ENCODE data around the gene ATP8B4. TPM values are rescaled to one million over a fixed set of nuclear protein-coding genes. Genes with fewer than 3 reads are reported as not detected.

The ATP8B4 gene
- total and polyA plus RNA-seq, 2 donors (not counting 1 experiment from before 2014, with no cell fraction given): 0.42 TPM; not detected in 1

- intact Hi-C loops (cut with micrococcal nuclease): no loop called here
- ChIA-PET POLR2A (no interaction called here), CTCF (no interaction called here)
- TF ChIP-seq EZH2 (IDR thresholded peaks at IDR 0.05; ENCODE audit: borderline replicate concordance, insufficient read depth, low read depth, low read length, poor library complexity, severe bottlenecking) (no peak), CTCF (IDR thresholded peaks at IDR 0.05) (no peak)
- H3K27ac ChIP-seq (ENCODE audit: low read length in 2 of 2): no peak overlapping the region
- no peaks in the 10 kb centered on the region for H3K79me2 ChIP-seq (ENCODE audit: control insufficient read depth, insufficient read depth, low read length)
- no peak for ATAC-seq (ENCODE audit: low read depth)
- no peaks in the 10 kb centered on the region for H3K9me3 ChIP-seq (ENCODE audit: control extremely low read depth in 1 of 3, control insufficient read depth in 2 of 3, insufficient read depth in 1 of 3, low read length in 2 of 3)
- no peaks in the 10 kb centered on the region for H3K27me3 ChIP-seq (replicated peaks in 1 of 4; ENCODE audit: control extremely low read depth in 1 of 4, control insufficient read depth in 3 of 4, insufficient read depth in 4 of 4, low read length in 3 of 4)
- Mint-ChIP-seq H3K4me3 (no peak overlapping the region), H3K27me3 (no peaks in the 10 kb centered on the region), H3K27ac (no peak overlapping the region), H3K9me3 (ENCODE audit: insufficient read depth) (no peaks in the 10 kb centered on the region), H3K4me1 (no peaks in the 10 kb centered on the region)
- no peaks in the 10 kb centered on the region for H3K36me3 ChIP-seq (replicated peaks in 1 of 2; ENCODE audit: control extremely low read depth in 1 of 2, control insufficient read depth in 1 of 2, extremely low read depth in 1 of 2, insufficient read depth in 2 of 2, low read length in 1 of 2)
- H3K4me1 ChIP-seq (ENCODE audit: control insufficient read depth in 2 of 2, insufficient read depth in 2 of 2, low read length in 2 of 2): no peaks in the 10 kb centered on the region
- H2AFZ ChIP-seq (ENCODE audit: insufficient read depth, low read depth, low read length, poor library complexity, severe bottlenecking): no peak overlapping the region
- H3K4me3 ChIP-seq (ENCODE audit: control extremely low read depth in 1 of 5, extremely low read depth in 1 of 5, insufficient read depth in 1 of 5, low read depth in 2 of 5, low read length in 4 of 5): no peak overlapping the region
- DNase-seq: no peak
- no peaks in the 10 kb centered on the region for H4K20me1 ChIP-seq (ENCODE audit: control insufficient read depth, insufficient read depth, low read length, poor library complexity, severe bottlenecking)
- H3K9ac ChIP-seq (ENCODE audit: low read length): no peak overlapping the region
- no peak overlapping the region for H3K4me2 ChIP-seq (replicated peaks; ENCODE audit: low read depth, low read length, poor library complexity, severe bottlenecking)
Measured at GRCh38 chr15:50124631-50125030, 5.6 kb upstream of the ATP8B4 start.

GRCh38 chr15:50123861-50124557, 5.0 kb upstream of the ATP8B4 start:
- Mint-ChIP-seq H3K27ac (no peak overlapping the region), H3K27me3 (no peaks in the 10 kb centered on the region), H3K9me3 (ENCODE audit: insufficient read depth) (no peaks in the 10 kb centered on the region), H3K4me3 (no peak overlapping the region), H3K4me1 (peaks cover 2% of the 10 kb centered on the region)
- ChIA-PET POLR2A (no interaction called here), CTCF (interaction anchor here (1.0 kb wide), 1 partner anchor 21 kb away, joined by 3 read pairs; no protein-coding TSS in a partner anchor)
- Histone ChIP-seq H3K27me3 (replicated peaks in 1 of 4; ENCODE audit: control extremely low read depth in 1 of 4, control insufficient read depth in 3 of 4, insufficient read depth in 4 of 4, low read length in 3 of 4) (no peaks in the 10 kb centered on the region), H3K79me2 (ENCODE audit: control insufficient read depth, insufficient read depth, low read length) (no peaks in the 10 kb centered on the region), H2AFZ (ENCODE audit: insufficient read depth, low read depth, low read length, poor library complexity, severe bottlenecking) (no peak overlapping the region), H3K36me3 (replicated peaks in 1 of 2; ENCODE audit: control extremely low read depth in 1 of 2, control insufficient read depth in 1 of 2, extremely low read depth in 1 of 2, insufficient read depth in 2 of 2, low read length in 1 of 2) (no peaks in the 10 kb centered on the region), H3K27ac (ENCODE audit: low read length in 2 of 2) (no peak overlapping the region), H3K4me3 (ENCODE audit: control extremely low read depth in 1 of 5, extremely low read depth in 1 of 5, insufficient read depth in 1 of 5, low read depth in 2 of 5, low read length in 4 of 5) (no peak overlapping the region), H4K20me1 (ENCODE audit: control insufficient read depth, insufficient read depth, low read length, poor library complexity, severe bottlenecking) (no peaks in the 10 kb centered on the region), H3K9ac (ENCODE audit: low read length) (no peak overlapping the region), H3K4me1 (ENCODE audit: control insufficient read depth in 2 of 2, insufficient read depth in 2 of 2, low read length in 2 of 2) (no peaks in the 10 kb centered on the region), H3K9me3 (ENCODE audit: control extremely low read depth in 1 of 3, control insufficient read depth in 2 of 3, insufficient read depth in 1 of 3, low read length in 2 of 3) (no peaks in the 10 kb centered on the region), H3K4me2 (replicated peaks; ENCODE audit: low read depth, low read length, poor library complexity, severe bottlenecking) (no peak overlapping the region)
- 100% methylated on average over 1 of the region's 4 CpGs for WGBS (ENCODE audit: insufficient coverage)
- DNase-seq (no peak), ATAC-seq (ENCODE audit: low read depth) (no peak)
- no peak for TF ChIP-seq CTCF (IDR thresholded peaks at IDR 0.05)
- no peak for TF ChIP-seq EZH2 (IDR thresholded peaks at IDR 0.05; ENCODE audit: borderline replicate concordance, insufficient read depth, low read depth, low read length, poor library complexity, severe bottlenecking)
- intact Hi-C loops (cut with micrococcal nuclease): no loop called here

Data from B cell (primary cell).